Stimulated activated naive CD8-positive, alpha-beta T cell treated with anti-CD3 and anti-CD28 coated beads, Interleukin-15, amount 100 ng/mL, for 72 hours (primary cell): Measurements from ENCODE around the gene SYNGR2.

Experiments
- ATAC-seq: fragments of 150-1000 bp; cut with Tn5 transposase; 2 replicates; pipeline ENCODE4 v1.10.0; 2021; ENCODE audit warnings: mild to moderate bottlenecking, moderate library complexity
- DNase-seq, 2 donors: peaks; one replicate each; pipeline ENCODE4 v3.0.0; 2021 to 2022
- H3K27ac Mint-ChIP-seq, 2 donors: one replicate each; pipeline ENCODE4 v1.8.0; 2022; ENCODE audit warnings: mild to moderate bottlenecking in 2 of 2, mixed read lengths in 2 of 2, moderate library complexity in 2 of 2
- H3K27me3 Mint-ChIP-seq: one replicate; pipeline ENCODE4 v1.8.0; 2022; ENCODE audit warnings: mixed read lengths
- H3K4me1 Mint-ChIP-seq: one replicate; pipeline ENCODE4 v1.8.0; 2022; ENCODE audit warnings: mild to moderate bottlenecking, mixed read lengths
- H3K4me3 Mint-ChIP-seq, 2 donors: one replicate each; pipeline ENCODE4 v1.8.0; 2022; ENCODE audit warnings: mild to moderate bottlenecking in 2 of 2, mixed read lengths in 2 of 2, moderate library complexity in 1 of 2
- H3K9me3 Mint-ChIP-seq, 2 donors: one replicate each; pipeline ENCODE4 v1.8.0; 2022; ENCODE audit warnings: mixed read lengths in 2 of 2

The SYNGR2 gene

GRCh38 chr17:78186692-78187595 is 18.6 kb downstream of the SYNGR2 start, which contains the start of the genes AFMID and TK1:
Gene AFMID (plus strand): TSS chr17:78187362. CDS start chr17:78187371, 9 bp downstream.
Gene TK1 (minus strand): TSS chr17:78187052. CDS start chr17:78186994, 58 bp downstream.
- H3K27ac Mint-ChIP-seq = peak within 1 kb of the TSS; percentile 80 to 91
- DNase-seq = peak; percentile 94 to 97
- H3K9me3 Mint-ChIP-seq = no peaks in the 10 kb centered on the region
- peak; percentile 97 for ATAC-seq
- H3K27me3 Mint-ChIP-seq = no peaks in the 10 kb centered on the region
- H3K4me1 Mint-ChIP-seq = peaks cover 58% of the 10 kb centered on the region
- H3K4me3 Mint-ChIP-seq = peak within 1 kb of the TSS; percentile 89 to 93

GRCh38 chr17:78196716-78197115 is 28.3 kb downstream of the SYNGR2 start:
- no peak for DNase-seq
- no peaks in the 10 kb centered on the region for H3K4me1 Mint-ChIP-seq
- ATAC-seq = no peak
- H3K4me3 Mint-ChIP-seq = no peak overlapping the region
- no peaks in the 10 kb centered on the region for H3K9me3 Mint-ChIP-seq
- H3K27me3 Mint-ChIP-seq = no peaks in the 10 kb centered on the region
- no peak overlapping the region for H3K27ac Mint-ChIP-seq

- no peak overlapping the region for H3K4me3 Mint-ChIP-seq
- peak overlapping the region in 1 of 2 donors; percentile 65 for H3K27ac Mint-ChIP-seq
Measured at GRCh38 chr17:78197147-78197832, 28.9 kb downstream of the SYNGR2 start.

GRCh38 chr17:78200451-78200850 is 32.1 kb downstream of the SYNGR2 start:
- Mint-ChIP-seq H3K9me3 (no peaks in the 10 kb centered on the region), H3K27ac (no peak overlapping the region), H3K27me3 (no peaks in the 10 kb centered on the region), H3K4me1 (no peaks in the 10 kb centered on the region), H3K4me3 (no peak overlapping the region)
- DNase-seq = no peak
- ATAC-seq = no peak

More at GRCh38 chr17:78197147-78197832, 28.9 kb downstream of the SYNGR2 start:
- H3K9me3 Mint-ChIP-seq = no peaks in the 10 kb centered on the region
- DNase-seq (no peak), ATAC-seq (no peak)
- H3K4me1 Mint-ChIP-seq = no peaks in the 10 kb centered on the region
- no peaks in the 10 kb centered on the region for H3K27me3 Mint-ChIP-seq

- H3K27ac Mint-ChIP-seq = no peak overlapping the region
- ATAC-seq (no peak), DNase-seq (no peak)
- H3K4me3 Mint-ChIP-seq = no peak overlapping the region
- H3K9me3 Mint-ChIP-seq = no peaks in the 10 kb centered on the region
- no peaks in the 10 kb centered on the region for H3K27me3 Mint-ChIP-seq
- no peaks in the 10 kb centered on the region for H3K4me1 Mint-ChIP-seq
Measured at GRCh38 chr17:78202666-78203065, 34.3 kb downstream of the SYNGR2 start.

GRCh38 chr17:78204387-78205123 is 36.2 kb downstream of the SYNGR2 start:
- ATAC-seq = no peak
- H3K27ac Mint-ChIP-seq = no peak overlapping the region
- no peak overlapping the region for H3K4me3 Mint-ChIP-seq
- no peak for DNase-seq
- no peaks in the 10 kb centered on the region for H3K4me1 Mint-ChIP-seq
- no peaks in the 10 kb centered on the region for H3K27me3 Mint-ChIP-seq
- no peaks in the 10 kb centered on the region for H3K9me3 Mint-ChIP-seq

GRCh38 chr17:78205124-78205775 is 36.9 kb downstream of the SYNGR2 start:
- ATAC-seq (no peak), DNase-seq (no peak)
- Mint-ChIP-seq H3K4me1 (no peaks in the 10 kb centered on the region), H3K9me3 (no peaks in the 10 kb centered on the region), H3K4me3 (no peak overlapping the region), H3K27me3 (no peaks in the 10 kb centered on the region), H3K27ac (no peak overlapping the region)

GRCh38 chr17:78206298-78206697 is 37.9 kb downstream of the SYNGR2 start:
- Mint-ChIP-seq H3K4me3 (no peak overlapping the region), H3K4me1 (no peaks in the 10 kb centered on the region), H3K27ac (no peak overlapping the region), H3K27me3 (no peaks in the 10 kb centered on the region), H3K9me3 (no peaks in the 10 kb centered on the region)
- no peak for ATAC-seq
- no peak for DNase-seq

- no peak for DNase-seq
- Mint-ChIP-seq H3K27me3 (no peaks in the 10 kb centered on the region), H3K27ac (no peak overlapping the region), H3K4me3 (no peak overlapping the region), H3K9me3 (no peaks in the 10 kb centered on the region), H3K4me1 (peaks cover 3% of the 10 kb centered on the region)
- ATAC-seq = no peak
Measured at GRCh38 chr17:78208486-78208885, 40.1 kb downstream of the SYNGR2 start.

- no peak for DNase-seq
- Mint-ChIP-seq H3K27ac (no peak overlapping the region), H3K4me3 (no peak overlapping the region), H3K9me3 (no peaks in the 10 kb centered on the region), H3K4me1 (peaks cover 9% of the 10 kb centered on the region), H3K27me3 (no peaks in the 10 kb centered on the region)
- no peak for ATAC-seq
Measured at GRCh38 chr17:78210111-78210510, 41.7 kb downstream of the SYNGR2 start.

GRCh38 chr17:78211032-78211431 is 42.7 kb downstream of the SYNGR2 start:
- Mint-ChIP-seq H3K27ac (peak overlapping the region in 1 of 2 donors; percentile 40), H3K27me3 (no peaks in the 10 kb centered on the region), H3K4me1 (peaks cover 15% of the 10 kb centered on the region), H3K9me3 (no peaks in the 10 kb centered on the region), H3K4me3 (no peak overlapping the region)
- DNase-seq (no peak), ATAC-seq (no peak)

GRCh38 chr17:78214016-78214705 is 45.8 kb downstream of the SYNGR2 start, which contains the start of gene BIRC5:
Gene BIRC5 (plus strand): TSS chr17:78214253. CDS start chr17:78214317, 64 bp downstream.
- no peaks in the 10 kb centered on the region for H3K9me3 Mint-ChIP-seq
- no peaks in the 10 kb centered on the region for H3K27me3 Mint-ChIP-seq
- peak within 1 kb of the TSS; percentile 73 to 97 for H3K27ac Mint-ChIP-seq
- DNase-seq = peak; percentile 89 to 90
- ATAC-seq = peak; percentile 100
- peaks cover 21% of the 10 kb centered on the region for H3K4me1 Mint-ChIP-seq
- peak within 1 kb of the TSS; percentile 94 to 96 for H3K4me3 Mint-ChIP-seq

- Mint-ChIP-seq H3K27ac (peak overlapping the region; percentile 73 to 97), H3K9me3 (no peaks in the 10 kb centered on the region), H3K27me3 (no peaks in the 10 kb centered on the region), H3K4me3 (peak overlapping the region; percentile 94 to 96), H3K4me1 (peaks cover 26% of the 10 kb centered on the region)
- ATAC-seq (no peak), DNase-seq (no peak)
Measured at GRCh38 chr17:78214706-78215061, 46.3 kb downstream of the SYNGR2 start.

GRCh38 chr17:78219396-78220150 is 51.2 kb downstream of the SYNGR2 start:
- Mint-ChIP-seq H3K9me3 (no peaks in the 10 kb centered on the region), H3K4me3 (no peak overlapping the region), H3K4me1 (peaks cover 22% of the 10 kb centered on the region), H3K27ac (peak overlapping the region in 1 of 2 donors; percentile 42), H3K27me3 (no peaks in the 10 kb centered on the region)
- ATAC-seq = no peak
- DNase-seq = no peak
